Measurements from ENCODE around the gene CDH4. TPM values are rescaled to one million over a fixed set of nuclear protein-coding genes. Genes with fewer than 3 reads are reported as not detected.
A peak's percentile ranks its signal among the peaks of the same experiment; 100 is the strongest.

CDH4 gene
- total RNA-seq, 1 experiment from 2014 or later = 5.3 TPM

GRCh38 chr20:61958773-61959700 is 707.0 kb downstream of the CDH4 start:
- POLR2A ChIA-PET = no interaction called here
- no peak overlapping the region for H3K4me3 Mint-ChIP-seq
- DNase-seq (ENCODE audit: low spot score) = peak; percentile 64
- peaks cover 9% of the 10 kb centered on the region for H3K4me1 Mint-ChIP-seq
- H3K9me3 Mint-ChIP-seq = no peaks in the 10 kb centered on the region
- CTCF ChIA-PET = interaction anchor here (0.8 to 1.0 kb wide), 2 partner anchors 197 to 541 kb away, joined by 3 to 5 read pairs; no protein-coding TSS in a partner anchor
- no peaks in the 10 kb centered on the region for H3K36me3 Mint-ChIP-seq
- H3K27ac Mint-ChIP-seq = peak overlapping the region; percentile 64
- TF ChIP-seq NFYB (CRISPR knock-in tag; conservative IDR thresholded peaks at IDR 0.05; ENCODE audit: low read depth) (peak; percentile 77), GABPB1 (CRISPR knock-in tag; IDR thresholded peaks at IDR 0.05) (no peak)
- ATAC-seq = peak; percentile 100
- H3K27me3 Mint-ChIP-seq (ENCODE audit: low read depth) = no peaks in the 10 kb centered on the region

GRCh38 chr20:61960836-61961235 is 708.8 kb downstream of the CDH4 start:
- ChIA-PET CTCF (no interaction called here), POLR2A (no interaction called here)
- H3K9me3 Mint-ChIP-seq = no peaks in the 10 kb centered on the region

More at GRCh38 chr20:61960836-61961235, 708.8 kb downstream of the CDH4 start:
- ATAC-seq (no peak), DNase-seq (ENCODE audit: low spot score) (no peak)
- H3K36me3 Mint-ChIP-seq = no peaks in the 10 kb centered on the region
- H3K4me3 Mint-ChIP-seq = no peak overlapping the region
- TF ChIP-seq PRDM15 (CRISPR knock-in tag; IDR thresholded peaks at IDR 0.05) (no peak), ATF1 (CRISPR knock-in tag; IDR thresholded peaks at IDR 0.05) (no peak), TCF7 (CRISPR knock-in tag; IDR thresholded peaks at IDR 0.05; ENCODE audit: low read depth) (no peak), ELF4 (CRISPR knock-in tag; IDR thresholded peaks at IDR 0.05; ENCODE audit: low read depth) (no peak), ZBTB21 (CRISPR knock-in tag; IDR thresholded peaks at IDR 0.05; ENCODE audit: borderline replicate concordance) (no peak), SP1 (CRISPR knock-in tag; conservative IDR thresholded peaks at IDR 0.05) (no peak), NR3C1 (CRISPR knock-in tag; conservative IDR thresholded peaks at IDR 0.05; ENCODE audit: low read depth) (no peak), STAT6 (CRISPR knock-in tag; conservative IDR thresholded peaks at IDR 0.05; ENCODE audit: low read depth) (no peak), GRHL2 (CRISPR knock-in tag; IDR thresholded peaks at IDR 0.05; ENCODE audit: insufficient replicate concordance, severe bottlenecking) (no peak), NFATC4 (CRISPR knock-in tag; IDR thresholded peaks at IDR 0.05) (no peak), ZNF671 (CRISPR knock-in tag; IDR thresholded peaks at IDR 0.05) (no peak), RELA (CRISPR knock-in tag; IDR thresholded peaks at IDR 0.05; ENCODE audit: borderline replicate concordance) (no peak), CREB1 (CRISPR knock-in tag; IDR thresholded peaks at IDR 0.05) (no peak), ZNF396 (CRISPR knock-in tag; IDR thresholded peaks at IDR 0.05; ENCODE audit: borderline replicate concordance) (no peak), ZNF263 (CRISPR knock-in tag; IDR thresholded peaks at IDR 0.05; ENCODE audit: low read depth) (no peak)
- TF ChIP-seq, protein P1, sequence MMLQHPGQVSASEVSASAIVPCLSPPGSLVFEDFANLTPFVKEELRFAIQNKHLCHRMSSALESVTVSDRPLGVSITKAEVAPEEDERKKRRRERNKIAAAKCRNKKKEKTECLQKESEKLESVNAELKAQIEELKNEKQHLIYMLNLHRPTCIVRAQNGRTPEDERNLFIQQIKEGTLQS (CRISPR knock-in tag; conservative IDR thresholded peaks at IDR 0.05) = no peak
- TF ChIP-seq, protein P2, sequence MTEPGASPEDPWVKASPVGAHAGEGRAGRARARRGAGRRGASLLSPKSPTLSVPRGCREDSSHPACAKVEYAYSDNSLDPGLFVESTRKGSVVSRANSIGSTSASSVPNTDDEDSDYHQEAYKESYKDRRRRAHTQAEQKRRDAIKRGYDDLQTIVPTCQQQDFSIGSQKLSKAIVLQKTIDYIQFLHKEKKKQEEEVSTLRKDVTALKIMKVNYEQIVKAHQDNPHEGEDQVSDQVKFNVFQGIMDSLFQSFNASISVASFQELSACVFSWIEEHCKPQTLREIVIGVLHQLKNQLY (CRISPR knock-in tag; IDR thresholded peaks at IDR 0.05) = no peak
- H3K4me1 Mint-ChIP-seq = peaks cover 6% of the 10 kb centered on the region
- no peak overlapping the region for H3K27ac Mint-ChIP-seq
- no peaks in the 10 kb centered on the region for H3K27me3 Mint-ChIP-seq (ENCODE audit: low read depth)
